ENCODE measurements around the gene FBXW10. TPM values are rescaled to one million over a fixed set of nuclear protein-coding genes. Genes with fewer than 3 reads are reported as not detected.
"Not testable (repeated sequence)": the region's sequence is repeated elsewhere in the genome, so short reads cannot be mapped to it uniquely, and the experiment has no call there.

Gene FBXW10
- total RNA-seq, 1 experiment from 2014 or later, result not detected

DNA sequence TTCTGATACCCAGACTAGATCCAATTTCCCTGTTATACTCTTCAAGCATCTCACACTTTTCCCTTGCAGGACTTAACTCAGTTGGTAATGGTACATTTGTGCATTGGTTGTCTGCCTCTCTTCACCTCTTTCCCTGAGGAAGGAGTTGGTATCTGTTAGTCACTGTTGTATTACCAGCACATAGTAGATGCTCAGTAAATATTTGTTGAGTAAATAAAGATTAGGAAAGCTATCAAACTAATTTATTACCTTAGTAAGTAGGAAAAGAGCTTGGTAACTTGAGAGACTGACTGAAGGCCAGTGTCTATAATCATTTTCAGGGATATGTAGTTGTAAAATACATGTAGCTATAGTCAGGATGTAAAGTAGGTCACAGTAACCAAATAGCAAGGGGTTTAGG is 53.0 kb downstream of the FBXW10 start:
- H3K27ac ChIP-seq (ENCODE audit: insufficient read length, low read depth, low read length); H3K9me3 Mint-ChIP-seq; H3K56ac ChIP-seq (ENCODE audit: insufficient read length, low read depth, low read length); H3K14ac ChIP-seq (ENCODE audit: insufficient read depth, low read length); H2BK15ac ChIP-seq (ENCODE audit: low read depth, low read length); H3K23ac ChIP-seq (ENCODE audit: insufficient read length, low read depth, low read length); H2AFZ ChIP-seq (ENCODE audit: low read length); H3K4me1 ChIP-seq (ENCODE audit: insufficient read depth, low read length); H3K9me3 ChIP-seq (ENCODE audit: control insufficient read depth, low read depth, low read length); H3K23me2 ChIP-seq (ENCODE audit: insufficient read length, low read depth, low read length, poor library complexity, severe bottlenecking); H3K27me3 ChIP-seq (ENCODE audit: insufficient read depth, low read length); H3K9ac ChIP-seq (ENCODE audit: extremely low read depth, insufficient read length, low read length); H3K4me2 ChIP-seq (ENCODE audit: insufficient read depth, insufficient read length, low read length); H2BK120ac ChIP-seq (ENCODE audit: low read depth, low read length, poor library complexity, severe bottlenecking); H4K5ac ChIP-seq (ENCODE audit: insufficient read length, low read depth, low read length); H4K91ac ChIP-seq (ENCODE audit: insufficient read length, low read depth, low read length); H4K8ac ChIP-seq (replicated peaks; ENCODE audit: insufficient read length, low read depth, low read length); DNase-seq; H2AK5ac ChIP-seq (ENCODE audit: insufficient read length, low read length); H3K4me1 Mint-ChIP-seq; H3K79me2 ChIP-seq (ENCODE audit: insufficient read depth, low read length); H2BK20ac ChIP-seq (ENCODE audit: low read depth, low read length, poor library complexity, severe bottlenecking); H3K27me3 Mint-ChIP-seq (ENCODE audit: low read depth); H3K4ac ChIP-seq (ENCODE audit: low read depth, low read length); H3K4me3 Mint-ChIP-seq; H2BK5ac ChIP-seq (ENCODE audit: insufficient read length, low read length); H3K79me1 ChIP-seq (ENCODE audit: insufficient read depth, low read depth, low read length, poor library complexity, severe bottlenecking); H2BK12ac ChIP-seq (ENCODE audit: insufficient read length, low read depth, low read length); H3K27ac Mint-ChIP-seq; H3K18ac ChIP-seq (ENCODE audit: insufficient read length, low read depth, low read length); H4K20me1 ChIP-seq (ENCODE audit: control insufficient read depth, insufficient read depth, insufficient read length); H3T11ph ChIP-seq (ENCODE audit: low read length): not testable (repeated sequence)
- H3K36me3 Mint-ChIP-seq (ENCODE audit: insufficient read depth in 1 of 3, low read depth in 3 of 3), result peaks cover 12 to 57% (median 48%) of the 10 kb centered on the region in 3 experiments; a peak in 6 of 7 replicates

DNA sequence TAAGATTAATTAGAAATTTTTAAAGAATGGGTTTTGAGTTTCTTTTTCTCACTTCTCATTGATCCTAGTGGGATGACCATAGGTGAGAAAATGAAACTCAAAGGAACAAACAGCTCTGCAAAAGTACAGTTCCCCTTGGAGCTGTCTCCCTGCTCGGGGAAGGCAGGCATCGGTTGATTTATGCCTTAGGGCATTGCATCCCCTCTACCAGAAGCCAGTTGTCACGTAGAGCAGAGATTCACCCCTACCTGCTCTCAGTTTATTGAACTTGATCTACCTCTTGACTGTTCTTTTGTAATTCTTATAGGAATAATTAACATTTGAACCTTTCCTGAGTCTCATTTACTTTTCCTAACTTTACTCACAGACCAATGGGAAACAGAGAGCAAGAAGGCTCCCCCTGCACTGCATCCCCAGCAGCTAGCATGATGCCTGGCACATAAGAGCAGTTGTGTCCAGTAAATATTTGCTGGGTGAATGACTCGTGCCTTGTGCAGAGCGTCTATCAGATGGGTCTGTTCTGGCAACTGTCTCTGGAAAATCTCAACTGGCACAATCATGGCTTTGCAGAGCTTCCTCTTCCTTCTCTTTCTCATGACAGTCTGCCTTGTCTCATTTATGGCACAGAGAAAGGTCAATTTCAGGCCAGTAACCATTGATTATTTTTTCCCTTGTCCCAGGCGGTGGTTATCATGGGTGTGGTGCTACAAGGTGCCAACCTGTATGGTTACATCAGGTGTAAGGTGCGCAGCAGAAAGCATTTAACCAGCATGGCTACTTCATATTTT is 59.8 kb downstream of the FBXW10 start:
- H3K27ac Mint-ChIP-seq; H3K9ac ChIP-seq (ENCODE audit: extremely low read depth, insufficient read length, low read length); H2BK15ac ChIP-seq (ENCODE audit: low read depth, low read length); H3K23me2 ChIP-seq (ENCODE audit: insufficient read length, low read depth, low read length, poor library complexity, severe bottlenecking); H4K8ac ChIP-seq (replicated peaks; ENCODE audit: insufficient read length, low read depth, low read length); H3K4me1 Mint-ChIP-seq; H3K27me3 Mint-ChIP-seq (ENCODE audit: low read depth); H4K20me1 ChIP-seq (ENCODE audit: control insufficient read depth, insufficient read depth, insufficient read length); H3K79me1 ChIP-seq (ENCODE audit: insufficient read depth, low read depth, low read length, poor library complexity, severe bottlenecking); H3K23ac ChIP-seq (ENCODE audit: insufficient read length, low read depth, low read length); H2AFZ ChIP-seq (ENCODE audit: low read length); H3K27ac ChIP-seq (ENCODE audit: insufficient read length, low read depth, low read length); H2BK20ac ChIP-seq (ENCODE audit: low read depth, low read length, poor library complexity, severe bottlenecking); H2AK5ac ChIP-seq (ENCODE audit: insufficient read length, low read length); H3T11ph ChIP-seq (ENCODE audit: low read length); H4K5ac ChIP-seq (ENCODE audit: insufficient read length, low read depth, low read length); H2BK5ac ChIP-seq (ENCODE audit: insufficient read length, low read length); H4K91ac ChIP-seq (ENCODE audit: insufficient read length, low read depth, low read length); H2BK12ac ChIP-seq (ENCODE audit: insufficient read length, low read depth, low read length); H3K27me3 ChIP-seq (ENCODE audit: insufficient read depth, low read length); DNase-seq; H3K4me3 Mint-ChIP-seq; H3K18ac ChIP-seq (ENCODE audit: insufficient read length, low read depth, low read length); H3K4me1 ChIP-seq (ENCODE audit: insufficient read depth, low read length); H3K4me2 ChIP-seq (ENCODE audit: insufficient read depth, insufficient read length, low read length); H3K14ac ChIP-seq (ENCODE audit: insufficient read depth, low read length); H2BK120ac ChIP-seq (ENCODE audit: low read depth, low read length, poor library complexity, severe bottlenecking); H3K4ac ChIP-seq (ENCODE audit: low read depth, low read length); H3K79me2 ChIP-seq (ENCODE audit: insufficient read depth, low read length); H3K9me3 Mint-ChIP-seq; H3K9me3 ChIP-seq (ENCODE audit: control insufficient read depth, low read depth, low read length); H3K56ac ChIP-seq (ENCODE audit: insufficient read length, low read depth, low read length): not testable (repeated sequence)
- WGBS (ENCODE audit: extremely low coverage, insufficient read length, low lambda C conversion rate), result no CpG with 5 or more reads among the region's 7 CpGs
- peaks cover 17 to 55% (median 45%) of the 10 kb centered on the region in 3 experiments; a peak in 6 of 7 replicates for H3K36me3 Mint-ChIP-seq (ENCODE audit: insufficient read depth in 1 of 3, low read depth in 3 of 3)
